Measurements from ENCODE around the gene IFRD2. TPM values are rescaled to one million over a fixed set of nuclear protein-coding genes. Genes with fewer than 3 reads are reported as not detected.

IFRD2 gene
- total and polyA plus RNA-seq, 2 experiments from 2014 or later = 80.8 to 91.5 TPM

DNA sequence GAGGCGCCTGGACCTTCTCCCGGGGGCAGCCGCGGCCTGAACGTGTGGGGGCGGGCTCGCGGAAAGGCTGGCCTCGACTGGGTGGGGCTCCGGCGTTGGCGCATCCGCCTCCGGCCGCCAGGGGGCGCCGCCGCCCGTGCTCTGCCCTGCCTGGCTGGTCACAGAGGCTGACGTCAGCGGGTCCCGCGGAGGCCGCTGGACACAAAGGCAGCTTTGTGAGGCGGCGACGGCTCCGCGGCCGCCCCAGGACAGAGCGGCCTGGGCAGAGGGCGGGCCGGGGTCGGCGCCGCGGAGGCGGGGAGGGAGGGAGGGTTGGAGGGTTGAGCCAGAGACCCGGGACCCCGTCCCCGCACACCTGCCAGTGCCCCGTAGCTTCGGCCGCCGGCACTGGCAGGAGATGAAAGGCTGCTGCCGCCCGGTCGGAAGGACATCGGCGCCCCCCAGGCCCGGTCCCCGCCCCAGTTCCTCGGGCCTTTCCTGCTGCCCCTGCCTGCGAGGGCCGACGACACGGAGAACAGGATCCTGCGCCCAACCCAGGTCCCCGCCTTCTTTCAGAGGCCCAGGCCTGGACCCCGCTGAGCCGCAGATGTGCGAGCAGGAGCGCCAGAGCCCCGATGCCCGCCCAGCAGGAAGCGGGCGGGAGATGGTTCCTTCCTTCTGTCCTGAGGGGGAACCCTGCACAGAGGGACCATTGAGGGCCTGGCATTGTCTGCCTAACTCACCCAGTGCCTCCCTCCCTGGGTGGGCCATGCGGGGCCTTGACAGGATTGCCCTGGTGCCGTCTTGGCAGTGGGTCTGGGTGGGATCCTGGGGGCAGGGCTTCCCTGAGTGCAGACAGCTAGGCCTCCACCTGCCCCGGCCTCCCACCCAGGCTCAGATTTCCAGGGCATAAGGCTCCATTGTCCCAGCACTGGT, 31.9 kb downstream of the IFRD2 start (continued):
- TF ChIP-seq, protein P1, sequence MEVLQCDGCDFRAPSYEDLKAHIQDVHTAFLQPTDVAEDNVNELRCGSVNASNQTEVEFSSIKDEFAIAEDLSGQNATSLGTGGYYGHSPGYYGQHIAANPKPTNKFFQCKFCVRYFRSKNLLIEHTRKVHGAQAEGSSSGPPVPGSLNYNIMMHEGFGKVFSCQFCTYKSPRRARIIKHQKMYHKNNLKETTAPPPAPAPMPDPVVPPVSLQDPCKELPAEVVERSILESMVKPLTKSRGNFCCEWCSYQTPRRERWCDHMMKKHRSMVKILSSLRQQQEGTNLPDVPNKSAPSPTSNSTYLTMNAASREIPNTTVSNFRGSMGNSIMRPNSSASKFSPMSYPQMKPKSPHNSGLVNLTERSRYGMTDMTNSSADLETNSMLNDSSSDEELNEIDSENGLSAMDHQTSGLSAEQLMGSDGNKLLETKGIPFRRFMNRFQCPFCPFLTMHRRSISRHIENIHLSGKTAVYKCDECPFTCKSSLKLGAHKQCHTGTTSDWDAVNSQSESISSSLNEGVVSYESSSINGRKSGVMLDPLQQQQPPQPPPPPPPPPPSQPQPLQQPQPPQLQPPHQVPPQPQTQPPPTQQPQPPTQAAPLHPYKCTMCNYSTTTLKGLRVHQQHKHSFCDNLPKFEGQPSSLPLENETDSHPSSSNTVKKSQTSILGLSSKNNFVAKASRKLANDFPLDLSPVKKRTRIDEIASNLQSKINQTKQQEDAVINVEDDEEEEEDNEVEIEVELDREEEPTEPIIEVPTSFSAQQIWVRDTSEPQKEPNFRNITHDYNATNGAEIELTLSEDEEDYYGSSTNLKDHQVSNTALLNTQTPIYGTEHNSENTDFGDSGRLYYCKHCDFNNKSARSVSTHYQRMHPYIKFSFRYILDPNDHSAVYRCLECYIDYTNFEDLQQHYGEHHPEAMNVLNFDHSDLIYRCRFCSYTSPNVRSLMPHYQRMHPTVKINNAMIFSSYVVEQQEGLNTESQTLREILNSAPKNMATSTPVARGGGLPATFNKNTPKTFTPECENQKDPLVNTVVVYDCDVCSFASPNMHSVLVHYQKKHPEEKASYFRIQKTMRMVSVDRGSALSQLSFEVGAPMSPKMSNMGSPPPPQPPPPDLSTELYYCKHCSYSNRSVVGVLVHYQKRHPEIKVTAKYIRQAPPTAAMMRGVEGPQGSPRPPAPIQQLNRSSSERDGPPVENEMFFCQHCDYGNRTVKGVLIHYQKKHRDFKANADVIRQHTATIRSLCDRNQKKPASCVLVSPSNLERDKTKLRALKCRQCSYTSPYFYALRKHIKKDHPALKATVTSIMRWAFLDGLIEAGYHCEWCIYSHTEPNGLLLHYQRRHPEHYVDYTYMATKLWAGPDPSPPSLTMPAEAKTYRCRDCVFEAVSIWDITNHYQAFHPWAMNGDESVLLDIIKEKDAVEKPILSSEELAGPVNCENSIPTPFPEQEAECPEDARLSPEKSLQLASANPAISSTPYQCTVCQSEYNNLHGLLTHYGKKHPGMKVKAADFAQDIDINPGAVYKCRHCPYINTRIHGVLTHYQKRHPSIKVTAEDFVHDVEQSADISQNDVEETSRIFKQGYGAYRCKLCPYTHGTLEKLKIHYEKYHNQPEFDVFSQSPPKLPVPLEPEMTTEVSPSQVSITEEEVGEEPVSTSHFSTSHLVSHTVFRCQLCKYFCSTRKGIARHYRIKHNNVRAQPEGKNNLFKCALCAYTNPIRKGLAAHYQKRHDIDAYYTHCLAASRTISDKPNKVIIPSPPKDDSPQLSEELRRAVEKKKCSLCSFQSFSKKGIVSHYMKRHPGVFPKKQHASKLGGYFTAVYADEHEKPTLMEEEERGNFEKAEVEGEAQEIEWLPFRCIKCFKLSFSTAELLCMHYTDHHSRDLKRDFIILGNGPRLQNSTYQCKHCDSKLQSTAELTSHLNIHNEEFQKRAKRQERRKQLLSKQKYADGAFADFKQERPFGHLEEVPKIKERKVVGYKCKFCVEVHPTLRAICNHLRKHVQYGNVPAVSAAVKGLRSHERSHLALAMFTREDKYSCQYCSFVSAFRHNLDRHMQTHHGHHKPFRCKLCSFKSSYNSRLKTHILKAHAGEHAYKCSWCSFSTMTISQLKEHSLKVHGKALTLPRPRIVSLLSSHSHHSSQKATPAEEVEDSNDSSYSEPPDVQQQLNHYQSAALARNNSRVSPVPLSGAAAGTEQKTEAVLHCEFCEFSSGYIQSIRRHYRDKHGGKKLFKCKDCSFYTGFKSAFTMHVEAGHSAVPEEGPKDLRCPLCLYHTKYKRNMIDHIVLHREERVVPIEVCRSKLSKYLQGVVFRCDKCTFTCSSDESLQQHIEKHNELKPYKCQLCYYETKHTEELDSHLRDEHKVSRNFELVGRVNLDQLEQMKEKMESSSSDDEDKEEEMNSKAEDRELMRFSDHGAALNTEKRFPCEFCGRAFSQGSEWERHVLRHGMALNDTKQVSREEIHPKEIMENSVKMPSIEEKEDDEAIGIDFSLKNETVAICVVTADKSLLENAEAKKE (CRISPR knock-in tag; IDR thresholded peaks at IDR 0.05) = no peak
- no peak for TF ChIP-seq EZH2phosphoT487 (IDR thresholded peaks at IDR 0.05; ENCODE audit: unreplicated experiment)
- TF ChIP-seq STAT1 (IDR thresholded peaks at IDR 0.05; ENCODE audit: unreplicated experiment) = no peak
- TF ChIP-seq, protein P2, sequence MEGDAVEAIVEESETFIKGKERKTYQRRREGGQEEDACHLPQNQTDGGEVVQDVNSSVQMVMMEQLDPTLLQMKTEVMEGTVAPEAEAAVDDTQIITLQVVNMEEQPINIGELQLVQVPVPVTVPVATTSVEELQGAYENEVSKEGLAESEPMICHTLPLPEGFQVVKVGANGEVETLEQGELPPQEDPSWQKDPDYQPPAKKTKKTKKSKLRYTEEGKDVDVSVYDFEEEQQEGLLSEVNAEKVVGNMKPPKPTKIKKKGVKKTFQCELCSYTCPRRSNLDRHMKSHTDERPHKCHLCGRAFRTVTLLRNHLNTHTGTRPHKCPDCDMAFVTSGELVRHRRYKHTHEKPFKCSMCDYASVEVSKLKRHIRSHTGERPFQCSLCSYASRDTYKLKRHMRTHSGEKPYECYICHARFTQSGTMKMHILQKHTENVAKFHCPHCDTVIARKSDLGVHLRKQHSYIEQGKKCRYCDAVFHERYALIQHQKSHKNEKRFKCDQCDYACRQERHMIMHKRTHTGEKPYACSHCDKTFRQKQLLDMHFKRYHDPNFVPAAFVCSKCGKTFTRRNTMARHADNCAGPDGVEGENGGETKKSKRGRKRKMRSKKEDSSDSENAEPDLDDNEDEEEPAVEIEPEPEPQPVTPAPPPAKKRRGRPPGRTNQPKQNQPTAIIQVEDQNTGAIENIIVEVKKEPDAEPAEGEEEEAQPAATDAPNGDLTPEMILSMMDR (conservative IDR thresholded peaks at IDR 0.05; ENCODE audit: low read depth in 2 of 2) = peak; percentile 71 to 99
- TF ChIP-seq ZNF114 (CRISPR knock-in tag; IDR thresholded peaks at IDR 0.05) = no peak
- TF ChIP-seq NANOG (IDR thresholded peaks at IDR 0.05; ENCODE audit: borderline replicate concordance) = no peak
- no peak for TF ChIP-seq JUNB (IDR thresholded peaks at IDR 0.05; ENCODE audit: unreplicated experiment)
- TF ChIP-seq ZNF331 (CRISPR knock-in tag; IDR thresholded peaks at IDR 0.05; ENCODE audit: low read depth) = no peak
- TF ChIP-seq POLR2AphosphoS5 (IDR thresholded peaks at IDR 0.05; ENCODE audit: low read depth) = peak; percentile 61; the same call in 1 of the 2 replicates

All from GM23338 (cell line).